Measurements from ENCODE around the gene TNFSF13.

The TNFSF13 gene

GRCh38 chr17:7575959-7576358 is 17.4 kb downstream of the TNFSF13 start:
- DNase-seq = no peak

- DNase-seq = no peak
These were observed 17.9 kb downstream of the TNFSF13 start for GRCh38 chr17:7576432-7576937.

DNA sequence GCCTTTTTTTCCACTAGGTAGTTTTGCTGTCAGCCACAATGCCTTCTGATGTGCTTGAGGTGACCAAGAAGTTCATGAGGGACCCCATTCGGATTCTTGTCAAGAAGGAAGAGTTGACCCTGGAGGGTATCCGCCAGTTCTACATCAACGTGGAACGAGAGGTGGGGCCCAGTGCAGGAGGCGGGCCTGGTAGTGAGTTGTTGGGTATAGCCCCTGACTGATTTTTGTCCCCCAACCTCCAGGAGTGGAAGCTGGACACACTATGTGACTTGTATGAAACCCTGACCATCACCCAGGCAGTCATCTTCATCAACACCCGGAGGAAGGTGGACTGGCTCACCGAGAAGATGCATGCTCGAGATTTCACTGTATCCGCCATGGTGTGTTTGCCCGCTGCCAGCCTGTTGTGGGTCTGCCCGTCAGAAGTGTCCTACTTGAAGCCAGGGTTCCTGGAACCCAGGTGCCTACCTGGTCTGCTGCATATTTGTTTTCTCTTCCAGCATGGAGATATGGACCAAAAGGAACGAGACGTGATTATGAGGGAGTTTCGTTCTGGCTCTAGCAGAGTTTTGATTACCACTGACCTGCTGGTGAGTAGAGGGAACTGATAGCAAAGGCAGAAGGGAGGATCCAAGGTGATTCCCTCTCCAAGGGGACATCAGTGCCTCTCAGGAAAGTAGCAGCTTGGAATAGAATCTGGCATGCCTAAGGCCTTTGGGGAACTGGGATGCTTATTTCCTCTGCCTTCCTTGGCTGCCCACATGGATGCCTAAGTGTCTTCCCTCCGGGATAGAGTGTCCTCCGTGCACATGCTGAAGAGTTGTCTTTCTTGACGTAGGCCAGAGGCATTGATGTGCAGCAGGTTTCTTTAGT is 19.0 kb downstream of the TNFSF13 start:
- no peak for DNase-seq

GRCh38 chr17:7579001-7579833 is 20.7 kb downstream of the TNFSF13 start, which contains the start of gene CD68:
Gene CD68 (plus strand): TSS chr17:7579638. CDS start chr17:7579678, 40 bp downstream.
- DNase-seq = peak; percentile 13

- DNase-seq = no peak
These were observed 21.5 kb downstream of the TNFSF13 start for GRCh38 chr17:7579834-7580603.

DNA sequence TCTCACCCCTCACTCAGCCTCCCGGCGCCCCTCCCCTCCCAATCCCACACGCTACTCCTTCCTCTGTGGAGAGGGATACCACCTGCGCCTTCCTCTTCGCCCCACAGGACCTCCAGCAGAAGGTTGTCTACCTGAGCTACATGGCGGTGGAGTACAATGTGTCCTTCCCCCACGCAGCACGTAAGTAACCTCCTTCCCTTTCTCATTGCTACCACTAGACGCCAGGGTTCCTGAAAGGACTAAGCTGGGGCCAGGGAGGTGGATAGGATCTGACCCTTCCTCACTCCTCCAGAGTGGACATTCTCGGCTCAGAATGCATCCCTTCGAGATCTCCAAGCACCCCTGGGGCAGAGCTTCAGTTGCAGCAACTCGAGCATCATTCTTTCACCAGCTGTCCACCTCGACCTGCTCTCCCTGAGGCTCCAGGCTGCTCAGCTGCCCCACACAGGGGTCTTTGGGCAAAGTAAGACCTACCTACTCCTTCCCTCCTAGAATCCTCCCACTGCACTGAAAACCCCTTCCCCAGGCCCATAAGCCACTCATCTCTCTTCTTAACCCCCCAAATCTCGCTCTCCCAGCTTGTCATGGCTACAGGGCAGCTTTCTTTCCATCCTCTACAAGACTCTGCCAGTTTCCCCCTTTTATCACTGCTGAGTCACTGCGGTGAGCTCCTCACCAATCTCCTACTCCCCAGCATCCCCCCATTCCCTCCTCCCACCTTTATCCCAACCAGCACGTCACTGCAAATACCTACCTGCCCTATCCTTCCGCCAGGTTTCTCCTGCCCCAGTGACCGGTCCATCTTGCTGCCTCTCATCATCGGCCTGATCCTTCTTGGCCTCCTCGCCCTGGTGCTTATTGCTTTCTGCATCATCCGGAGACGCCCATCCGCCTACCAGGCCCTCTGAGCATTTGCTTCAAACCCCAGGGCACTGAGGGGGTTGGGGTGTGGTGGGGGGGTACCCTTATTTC is 22.3 kb downstream of the TNFSF13 start:
- no peak for DNase-seq

GRCh38 chr17:7582396-7583252 is 24.1 kb downstream of the TNFSF13 start:
- DNase-seq = peak; percentile 11

- peak; percentile 98 for DNase-seq
These were observed 24.9 kb downstream of the TNFSF13 start, which contains the start of gene MPDU1 for GRCh38 chr17:7583253-7584109. Gene MPDU1 (plus strand): TSS chr17:7583852. CDS start chr17:7583863, 11 bp downstream.

DNA sequence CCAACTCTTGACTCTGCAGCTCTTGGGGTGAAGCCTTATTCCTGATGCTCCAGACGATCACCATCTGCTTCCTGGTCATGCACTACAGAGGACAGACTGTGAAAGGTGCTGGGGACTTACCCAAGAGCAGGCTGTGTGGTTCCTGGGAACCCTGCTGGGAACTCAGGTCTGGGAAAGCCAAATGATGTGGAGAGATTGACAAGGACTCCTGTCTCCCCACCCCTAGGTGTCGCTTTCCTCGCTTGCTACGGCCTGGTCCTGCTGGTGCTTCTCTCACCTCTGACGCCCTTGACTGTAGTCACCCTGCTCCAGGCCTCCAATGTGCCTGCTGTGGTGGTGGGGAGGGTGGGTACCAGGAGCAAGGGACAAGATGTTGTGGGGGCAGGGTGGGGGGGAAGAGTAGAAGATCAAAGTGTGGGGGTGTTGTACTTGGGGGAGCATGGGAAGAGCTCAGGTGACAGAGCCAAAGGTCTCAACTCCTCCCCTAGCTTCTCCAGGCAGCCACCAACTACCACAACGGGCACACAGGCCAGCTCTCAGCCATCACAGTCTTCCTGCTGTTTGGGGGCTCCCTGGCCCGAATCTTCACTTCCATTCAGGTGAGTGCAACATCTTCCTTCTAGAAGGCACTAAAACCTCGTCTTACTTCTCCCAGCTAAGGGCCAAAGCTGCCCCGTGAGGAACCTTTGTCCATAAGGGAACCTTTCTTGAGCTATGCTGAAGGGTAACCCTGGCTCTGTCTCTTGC is 28.3 kb downstream of the TNFSF13 start:
- no peak for DNase-seq

DNA sequence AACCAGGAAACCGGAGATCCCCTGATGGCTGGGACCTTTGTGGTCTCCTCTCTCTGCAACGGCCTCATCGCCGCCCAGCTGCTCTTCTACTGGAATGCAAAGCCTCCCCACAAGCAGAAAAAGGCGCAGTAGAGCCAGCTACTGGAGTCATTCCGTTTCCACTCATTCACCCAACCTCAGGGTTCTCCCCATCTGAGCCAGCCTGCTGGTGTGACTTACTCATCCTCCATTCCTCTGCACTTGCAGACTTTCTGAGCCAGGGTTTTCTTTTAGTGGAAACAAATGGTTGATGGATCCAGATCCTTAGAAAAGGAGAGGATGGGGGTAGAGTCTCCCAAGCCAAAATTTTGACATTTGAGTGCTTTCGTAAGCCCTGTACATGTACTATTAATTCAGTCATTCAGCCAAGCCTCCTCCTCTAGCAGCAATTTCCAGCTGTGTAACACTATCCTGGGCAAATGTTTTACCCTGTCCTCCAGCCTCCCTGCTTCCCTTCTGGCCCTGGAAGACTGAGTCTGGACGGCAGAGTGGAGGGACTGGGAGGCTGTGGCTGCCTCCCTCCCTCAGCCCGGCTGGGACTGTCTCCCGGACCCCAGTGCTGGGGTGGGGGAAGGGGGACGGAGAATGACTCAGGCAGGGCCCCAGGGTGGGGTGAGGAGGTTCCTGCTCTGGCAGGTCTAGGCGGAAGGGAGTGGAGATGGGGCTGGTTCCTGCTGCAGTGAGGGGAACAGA is 29.0 kb downstream of the TNFSF13 start:
- DNase-seq = no peak

DNA sequence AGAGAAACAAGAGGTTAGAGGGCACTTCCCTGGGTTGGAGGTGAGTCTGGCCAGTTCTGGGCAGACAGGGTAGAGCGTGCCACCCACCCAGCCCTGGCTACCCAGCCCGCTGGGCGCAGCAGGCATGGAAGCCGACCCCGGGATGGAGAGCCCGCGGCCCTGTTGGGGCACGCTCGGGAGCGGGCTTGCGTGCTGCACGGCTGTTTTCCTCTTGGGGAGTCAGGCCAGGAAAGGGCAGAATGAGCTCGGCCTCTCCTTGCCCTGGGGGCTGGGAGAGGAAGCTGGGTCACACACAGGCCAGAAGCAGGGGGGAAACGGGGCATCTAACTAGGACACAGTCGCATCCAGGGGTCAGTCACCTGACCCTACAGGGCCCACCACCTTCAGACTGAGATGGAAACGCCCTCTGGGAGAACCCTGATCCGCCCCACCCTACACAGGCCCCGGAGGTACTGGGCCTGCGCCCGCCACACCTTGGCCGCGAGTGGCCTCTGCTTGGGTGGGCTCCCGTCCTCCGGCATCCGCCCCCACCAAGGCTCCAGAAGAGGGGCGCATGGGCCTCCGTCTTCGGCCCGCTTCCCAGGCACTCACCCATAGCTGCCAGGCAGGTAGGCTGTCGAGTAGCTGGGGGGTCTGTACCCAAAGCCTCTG is 30.1 kb downstream of the TNFSF13 start:
- DNase-seq = peak; percentile 22

DNA sequence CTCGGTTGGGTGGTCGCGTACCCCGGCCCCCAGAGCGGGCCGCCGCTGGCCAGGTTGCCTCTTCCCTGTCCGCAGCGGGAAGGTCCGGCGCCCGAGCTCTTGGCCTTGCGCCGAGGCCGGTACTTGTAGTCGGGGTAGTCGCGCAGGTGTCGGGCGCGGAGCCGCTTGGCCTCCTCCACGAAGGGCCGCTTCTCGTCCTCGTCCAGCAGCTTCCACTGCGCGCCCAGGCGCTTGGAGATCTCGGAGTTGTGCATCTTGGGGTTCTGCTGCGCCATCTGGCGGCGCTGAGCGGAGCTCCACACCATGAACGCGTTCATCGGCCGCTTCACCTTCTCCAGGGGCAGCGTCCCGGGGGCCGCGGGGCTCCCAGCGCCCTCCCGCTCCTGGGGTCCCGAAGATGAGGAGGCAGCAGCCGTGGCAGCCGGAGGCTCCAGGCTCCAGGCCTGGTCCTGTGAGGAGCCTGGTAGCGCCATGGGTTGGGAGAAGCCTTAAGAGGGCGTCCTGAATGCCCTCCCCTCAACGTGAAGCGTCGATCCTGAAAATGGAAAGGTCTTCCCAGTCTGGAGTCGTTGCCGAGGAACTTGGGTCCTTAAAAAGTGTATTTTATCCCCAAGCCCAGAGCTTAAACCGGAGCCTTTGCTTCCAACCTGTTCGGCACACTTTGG is 30.8 kb downstream of the TNFSF13 start:
- DNase-seq = peak; percentile 93

DNA sequence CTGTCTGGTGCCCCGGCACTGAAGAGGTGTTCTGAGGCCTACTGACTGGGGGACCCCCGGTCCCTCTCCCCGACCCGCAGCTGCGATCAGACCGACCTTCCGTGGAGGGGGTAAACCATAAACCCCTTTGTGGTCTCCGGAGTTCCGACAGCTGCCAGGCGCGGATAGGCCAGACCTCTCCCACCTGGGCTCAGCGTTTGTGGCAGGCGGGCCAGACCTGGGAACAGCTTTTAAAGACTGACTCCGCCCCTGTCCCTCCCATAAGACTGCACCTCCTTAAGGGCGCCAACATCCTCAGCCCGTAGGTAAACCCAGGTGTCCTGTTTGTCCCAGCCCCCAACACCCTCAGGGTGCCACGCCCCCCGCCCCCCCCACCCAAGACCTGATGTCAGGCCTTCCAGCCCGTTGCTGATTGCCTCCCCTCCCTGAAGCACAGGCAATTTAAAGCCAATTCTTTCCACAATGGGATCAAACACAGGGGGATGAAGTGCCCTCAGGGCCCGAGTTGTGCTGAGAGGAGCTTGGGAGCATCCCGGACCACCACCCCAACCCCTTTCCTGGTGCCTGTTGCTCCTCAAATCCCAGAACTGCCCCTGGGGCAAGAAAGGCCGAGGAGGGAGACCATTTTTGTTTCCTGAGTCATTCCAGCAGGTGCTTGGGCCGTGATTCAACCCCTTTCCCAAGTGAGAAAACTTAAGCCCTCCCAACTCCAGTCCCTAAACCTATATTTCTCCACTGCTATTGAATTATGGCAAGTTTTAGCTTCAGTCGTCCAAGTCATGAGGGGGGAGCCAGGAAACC is 31.5 kb downstream of the TNFSF13 start, which contains the start of gene SOX15:
Gene SOX15 (minus strand): TSS at position 204 of the 801 bp plus-strand sequence. CDS start 418 bp downstream, outside the sequence.
- peak; percentile 72 for DNase-seq

GRCh38 chr17:7590743-7591142 is 32.2 kb downstream of the TNFSF13 start:
- no peak for DNase-seq

DNA sequence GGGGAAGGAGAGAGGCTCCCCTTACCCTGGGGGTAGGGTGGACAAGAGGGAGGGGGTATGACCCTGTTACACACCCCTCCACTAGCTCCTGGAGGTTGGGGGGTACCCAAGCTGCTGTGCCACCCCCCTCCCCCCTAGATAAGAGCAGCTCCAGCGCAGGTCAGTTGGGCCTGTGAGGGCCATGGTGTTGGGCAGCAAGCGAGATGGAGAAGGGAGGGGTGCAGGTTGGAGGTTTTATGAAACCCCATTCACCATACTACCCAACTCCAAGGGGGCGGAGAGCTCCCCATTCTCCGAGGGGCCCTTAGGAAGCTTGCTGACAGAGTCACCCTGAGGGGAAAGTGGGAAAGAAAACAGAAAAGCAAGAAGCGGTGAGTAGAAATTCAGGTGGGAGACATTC is 33.0 kb downstream of the TNFSF13 start:
- DNase-seq = no peak
